Central memory CD8-positive, alpha-beta T cell (primary cell): ENCODE data around the gene TMED6.

ENCODE experiments used
- ATAC-seq: fragments of 150-1000 bp; cut with Tn5 transposase; replicated peaks from 2 replicates; pipeline ENCODE4 v1.10.0; 2022; ENCODE audit warnings: mild to moderate bottlenecking, moderate FRiP score, moderate number of reproducible peaks; ENCODE audit not compliant: poor library complexity, severe bottlenecking; ENCODE audit errors: extremely low read depth
- DNase-seq, 2 donors: peaks; one replicate each; pipeline ENCODE4 v3.0.0; 2021; ENCODE audit warnings: low spot score in 2 of 2
- H3K27ac Mint-ChIP-seq: one replicate; pipeline ENCODE4 v1.8.0; 2022; ENCODE audit warnings: low read depth, mild to moderate bottlenecking, moderate library complexity, mixed read lengths
- H3K27me3 Mint-ChIP-seq: one replicate; pipeline ENCODE4 v1.8.0; 2022; ENCODE audit warnings: mixed read lengths
- H3K36me3 Mint-ChIP-seq: one replicate; pipeline ENCODE4 v1.8.0; 2022; ENCODE audit warnings: mild to moderate bottlenecking, moderate library complexity, mixed read lengths; ENCODE audit not compliant: insufficient read depth
- H3K4me1 Mint-ChIP-seq: one replicate; pipeline ENCODE4 v1.8.0; 2022; ENCODE audit warnings: mixed read lengths
- H3K4me3 Mint-ChIP-seq: one replicate; pipeline ENCODE4 v1.8.0; 2022; ENCODE audit warnings: mild to moderate bottlenecking, moderate library complexity, mixed read lengths
- H3K9me3 Mint-ChIP-seq: one replicate; pipeline ENCODE4 v1.8.0; 2022; ENCODE audit warnings: mixed read lengths

TMED6 gene

GRCh38 chr16:69318177-69318910 lies 33.2 kb downstream of the TMED6 start:
- H3K4me1 Mint-ChIP-seq: peaks cover 13% of the 10 kb centered on the region
- no peak overlapping the region for H3K27ac Mint-ChIP-seq
- H3K4me3 Mint-ChIP-seq: no peak overlapping the region
- no peaks in the 10 kb centered on the region for H3K9me3 Mint-ChIP-seq
- H3K36me3 Mint-ChIP-seq: peaks cover 54% of the 10 kb centered on the region
- ATAC-seq (no peak), DNase-seq (no peak)
- no peaks in the 10 kb centered on the region for H3K27me3 Mint-ChIP-seq

GRCh38 chr16:69316595-69317034 lies 35.0 kb downstream of the TMED6 start:
- DNase-seq (no peak), ATAC-seq (no peak)
- Mint-ChIP-seq H3K27me3 (no peaks in the 10 kb centered on the region), H3K27ac (no peak overlapping the region), H3K9me3 (no peaks in the 10 kb centered on the region), H3K4me1 (peaks cover 26% of the 10 kb centered on the region), H3K4me3 (no peak overlapping the region), H3K36me3 (peaks cover 45% of the 10 kb centered on the region)

- ATAC-seq (no peak), DNase-seq (no peak)
- Mint-ChIP-seq H3K36me3 (peaks cover 39% of the 10 kb centered on the region), H3K27ac (peak overlapping the region; percentile 32), H3K27me3 (no peaks in the 10 kb centered on the region), H3K9me3 (no peaks in the 10 kb centered on the region), H3K4me1 (peaks cover 29% of the 10 kb centered on the region), H3K4me3 (no peak overlapping the region)
Observed at GRCh38 chr16:69315486-69316311, 35.9 kb downstream of the TMED6 start.

GRCh38 chr16:69314534-69314933 lies 37.1 kb downstream of the TMED6 start:
- no peak for ATAC-seq
- H3K27me3 Mint-ChIP-seq: no peaks in the 10 kb centered on the region
- H3K4me3 Mint-ChIP-seq: no peak overlapping the region
- peaks cover 31% of the 10 kb centered on the region for H3K4me1 Mint-ChIP-seq
- no peak for DNase-seq
- H3K9me3 Mint-ChIP-seq: no peaks in the 10 kb centered on the region
- H3K27ac Mint-ChIP-seq: no peak overlapping the region
- H3K36me3 Mint-ChIP-seq: peaks cover 32% of the 10 kb centered on the region

- H3K36me3 Mint-ChIP-seq: peaks cover 24% of the 10 kb centered on the region
- H3K27me3 Mint-ChIP-seq: no peaks in the 10 kb centered on the region
- H3K4me1 Mint-ChIP-seq: peaks cover 31% of the 10 kb centered on the region
- ATAC-seq: no peak
- no peak overlapping the region for H3K27ac Mint-ChIP-seq
- peak overlapping the region; percentile 91 for H3K4me3 Mint-ChIP-seq
- no peak for DNase-seq
- H3K9me3 Mint-ChIP-seq: no peaks in the 10 kb centered on the region
Observed at GRCh38 chr16:69313469-69313868, 38.1 kb downstream of the TMED6 start.

GRCh38 chr16:69311533-69312387 lies 39.8 kb downstream of the TMED6 start:
- Mint-ChIP-seq H3K27ac (peak overlapping the region; percentile 94), H3K4me1 (peaks cover 31% of the 10 kb centered on the region), H3K4me3 (peak overlapping the region; percentile 91), H3K27me3 (no peaks in the 10 kb centered on the region), H3K36me3 (peaks cover 20% of the 10 kb centered on the region), H3K9me3 (no peaks in the 10 kb centered on the region)
- no peak for DNase-seq
- ATAC-seq: peak; percentile 48

GRCh38 chr16:69310653-69311532 lies 40.7 kb downstream of the TMED6 start, which contains the start of gene VPS4A:
Gene VPS4A (plus strand): TSS chr16:69311350. CDS start chr16:69311512, 162 bp downstream.
- no peaks in the 10 kb centered on the region for H3K9me3 Mint-ChIP-seq
- ATAC-seq: peak; percentile 95
- H3K27ac Mint-ChIP-seq: peak within 1 kb of the TSS; percentile 94
- H3K4me3 Mint-ChIP-seq: peak within 1 kb of the TSS; percentile 91
- H3K36me3 Mint-ChIP-seq: peaks cover 13% of the 10 kb centered on the region
- DNase-seq: peak; percentile 97 to 98
- peaks cover 31% of the 10 kb centered on the region for H3K4me1 Mint-ChIP-seq
- H3K27me3 Mint-ChIP-seq: no peaks in the 10 kb centered on the region

GRCh38 chr16:69309316-69309715 lies 42.3 kb downstream of the TMED6 start:
- Mint-ChIP-seq H3K9me3 (no peaks in the 10 kb centered on the region), H3K4me3 (peak overlapping the region; percentile 0), H3K27me3 (no peaks in the 10 kb centered on the region), H3K4me1 (peaks cover 26% of the 10 kb centered on the region), H3K36me3 (peaks cover 11% of the 10 kb centered on the region), H3K27ac (no peak overlapping the region)
- no peak for ATAC-seq
- no peak for DNase-seq

- H3K36me3 Mint-ChIP-seq: peaks cover 5% of the 10 kb centered on the region
- no peak for DNase-seq
- H3K9me3 Mint-ChIP-seq: no peaks in the 10 kb centered on the region
- H3K4me3 Mint-ChIP-seq: no peak overlapping the region
- H3K27me3 Mint-ChIP-seq: no peaks in the 10 kb centered on the region
- H3K4me1 Mint-ChIP-seq: peaks cover 14% of the 10 kb centered on the region
- no peak for ATAC-seq
- H3K27ac Mint-ChIP-seq: no peak overlapping the region
Observed at GRCh38 chr16:69307856-69308255, 43.7 kb downstream of the TMED6 start.

- Mint-ChIP-seq H3K36me3 (peaks cover 5% of the 10 kb centered on the region), H3K27me3 (no peaks in the 10 kb centered on the region), H3K4me3 (no peak overlapping the region), H3K9me3 (no peaks in the 10 kb centered on the region), H3K4me1 (peaks cover 10% of the 10 kb centered on the region), H3K27ac (no peak overlapping the region)
- DNase-seq: no peak
- ATAC-seq: no peak
Observed at GRCh38 chr16:69307091-69307490, 44.5 kb downstream of the TMED6 start.

- Mint-ChIP-seq H3K4me1 (peaks cover 5% of the 10 kb centered on the region), H3K9me3 (no peaks in the 10 kb centered on the region), H3K4me3 (no peak overlapping the region)
Observed at GRCh38 chr16:69306031-69306430, 45.6 kb downstream of the TMED6 start.

More at GRCh38 chr16:69306031-69306430, 45.6 kb downstream of the TMED6 start:
- ATAC-seq: no peak
- no peak for DNase-seq
- Mint-ChIP-seq H3K27me3 (no peaks in the 10 kb centered on the region), H3K27ac (no peak overlapping the region), H3K36me3 (peaks cover 7% of the 10 kb centered on the region)
